Activated CD8-positive, alpha-beta memory T cell treated with anti-CD3 and anti-CD28 coated beads, Interleukin-2, amount 50 U/mL, for 4 hours (primary cell): ENCODE measurements around the gene USP20.

Source experiments
- DNase-seq: peaks from one replicate; pipeline ENCODE4 v3.0.0-alpha.2; 2020

USP20 gene

DNA sequence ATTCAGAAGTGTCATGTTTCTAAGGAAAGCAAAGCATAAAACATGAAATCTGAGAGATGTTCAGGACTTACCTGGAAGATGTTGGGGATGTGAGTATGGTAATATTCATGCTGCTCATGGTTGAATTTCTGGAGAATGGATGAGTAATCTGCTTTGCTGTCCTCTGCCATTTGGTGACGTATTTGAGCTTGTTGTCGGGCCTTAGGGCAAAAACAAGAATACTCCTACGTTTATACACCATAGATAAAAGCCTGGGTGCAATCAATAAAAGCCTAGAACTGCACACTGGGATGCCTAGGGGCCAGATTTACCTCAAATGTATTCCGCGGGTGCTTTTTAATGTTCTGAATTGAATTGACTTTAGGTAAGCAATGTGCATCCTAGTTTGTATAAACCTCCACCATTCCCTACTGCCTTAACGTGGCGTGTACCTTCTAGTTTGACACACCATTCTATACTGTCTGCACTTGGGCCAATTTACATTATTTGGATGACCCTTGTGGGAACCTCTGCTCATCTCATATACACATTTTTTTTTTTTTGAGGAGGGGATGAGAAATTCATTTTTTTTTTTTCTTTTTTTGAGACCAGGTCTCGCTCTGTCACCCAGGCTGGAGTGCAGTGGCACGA is 94.4 kb downstream of the USP20 start:
- DNase-seq: no peak

DNA sequence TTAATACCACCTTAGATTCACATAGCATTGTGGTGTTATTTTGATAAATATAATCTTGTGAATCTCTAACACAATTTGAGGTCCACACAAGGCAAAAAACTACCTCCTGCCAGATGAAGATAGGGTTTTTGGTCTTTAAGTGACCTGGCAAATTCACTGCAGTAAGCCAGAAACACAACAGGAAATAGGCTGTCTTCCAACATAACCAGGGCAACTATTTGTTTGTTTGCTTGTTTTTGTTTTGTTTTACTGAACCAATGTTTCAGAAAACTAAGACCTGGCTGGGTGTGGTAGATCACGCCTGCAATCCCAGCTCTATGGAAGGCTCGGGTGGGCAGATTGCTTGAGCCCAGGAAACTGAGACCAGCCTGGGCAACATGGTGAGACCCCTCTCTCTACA is 95.5 kb downstream of the USP20 start:
- DNase-seq: no peak
